Activated T-helper 1 cell treated with anti-CD3 and anti-CD28 coated beads, Interleukin-2, amount 50 U/mL, for 16 hours (primary cell): Measurements from ENCODE around the gene ODAD2.

ENCODE experiments used
- DNase-seq, 2 donors: peaks; one replicate each; pipeline ENCODE4 v3.0.0-alpha.2; 2020; ENCODE audit warnings: low read depth in 1 of 2, low spot score in 1 of 2

ODAD2 gene

DNA sequence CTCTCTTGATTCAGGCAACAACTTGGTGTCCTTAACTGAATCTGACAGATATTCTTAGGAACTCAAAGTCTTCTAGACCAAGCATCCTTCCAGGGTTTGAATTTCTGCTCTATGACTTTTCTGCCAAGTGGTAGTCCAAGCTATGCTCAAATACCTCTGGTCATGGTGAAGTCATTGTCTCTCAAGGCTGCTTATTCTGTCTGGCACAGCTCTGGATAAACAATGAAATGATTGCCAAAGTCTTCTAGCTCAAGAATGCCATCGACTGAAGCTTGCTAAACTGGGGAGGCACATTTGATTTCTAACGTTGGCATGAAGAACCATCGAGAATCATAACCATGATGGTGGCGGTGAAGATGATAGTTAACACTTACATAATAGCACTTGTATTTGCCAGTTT lies 137.1 kb downstream of the ODAD2 start:
- DNase-seq = no peak

DNA sequence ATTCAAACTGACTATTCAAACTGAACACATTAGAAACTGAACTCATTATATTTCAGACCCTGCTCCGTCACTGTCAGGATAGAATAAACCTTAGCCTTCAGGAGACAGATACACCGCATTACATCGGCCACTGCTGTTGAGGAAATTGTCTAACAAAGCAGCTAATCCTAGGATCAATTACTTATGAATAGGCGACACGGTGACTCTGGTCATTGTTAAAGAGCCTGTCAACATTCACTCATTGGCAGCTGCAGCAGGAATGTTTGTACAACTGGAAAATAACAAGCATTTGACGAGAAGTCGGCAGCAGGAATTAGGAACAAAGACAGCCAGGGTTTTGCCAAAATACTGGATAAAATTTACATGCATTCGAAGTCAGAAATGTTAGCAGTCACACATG lies 141.3 kb downstream of the ODAD2 start:
- DNase-seq = no peak

DNA sequence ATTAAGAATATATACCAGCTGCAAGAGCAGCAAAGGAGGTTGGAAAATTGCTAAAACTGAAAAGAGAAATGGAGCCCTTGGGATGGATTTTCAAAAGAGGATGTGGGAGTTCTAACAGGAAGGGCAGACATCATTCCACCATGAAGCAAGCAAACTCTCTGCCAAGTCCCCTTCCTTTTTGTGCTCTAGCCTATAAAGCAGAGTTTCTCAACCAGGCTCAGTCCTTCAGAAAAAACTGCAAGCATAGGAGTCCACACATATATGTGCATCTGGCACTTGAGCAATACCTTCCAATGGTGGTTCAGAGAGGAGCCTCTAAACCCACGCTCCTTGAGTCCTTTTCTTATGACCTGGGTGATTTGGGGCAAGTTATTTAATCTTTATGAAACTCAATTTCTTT lies 154.7 kb downstream of the ODAD2 start:
- no peak for DNase-seq

DNA sequence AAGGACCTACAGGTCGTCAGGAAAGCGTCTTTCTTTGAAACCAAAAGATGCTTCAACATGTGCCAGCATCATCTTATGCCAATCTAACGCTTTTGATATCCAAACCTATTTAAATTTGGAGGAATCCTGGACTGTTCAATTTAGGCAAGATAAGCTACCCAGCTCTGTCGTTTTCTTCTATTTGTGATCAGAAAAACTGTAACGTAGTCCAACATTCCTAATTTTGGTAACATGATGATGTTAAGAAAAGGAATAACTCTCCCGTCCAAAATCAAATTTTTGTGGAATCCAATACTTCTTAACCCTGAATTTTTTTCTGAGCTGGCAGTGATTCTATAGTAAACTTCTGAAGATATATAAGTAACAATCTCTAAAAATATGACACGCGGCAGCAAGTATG lies 160.0 kb downstream of the ODAD2 start:
- DNase-seq = no peak

DNA sequence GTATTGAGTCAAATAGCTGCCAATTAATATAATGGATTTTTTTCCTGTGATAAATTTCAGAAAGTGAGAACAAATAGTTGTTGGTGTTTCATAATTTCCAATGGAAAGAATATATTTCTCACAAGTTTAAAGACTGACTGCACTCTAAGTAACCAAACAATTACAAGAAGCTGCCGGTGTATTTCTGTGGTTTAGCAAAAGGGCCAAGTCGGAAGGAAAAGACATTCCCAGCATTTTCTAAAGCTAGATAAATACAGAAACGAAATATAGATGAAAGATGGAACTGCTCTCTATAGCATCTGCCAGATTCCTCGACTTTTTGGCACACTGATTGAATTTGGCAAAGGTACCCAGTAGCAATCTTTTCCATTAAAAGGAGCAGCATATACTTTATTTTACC lies 160.5 kb downstream of the ODAD2 start:
- no peak for DNase-seq

DNA sequence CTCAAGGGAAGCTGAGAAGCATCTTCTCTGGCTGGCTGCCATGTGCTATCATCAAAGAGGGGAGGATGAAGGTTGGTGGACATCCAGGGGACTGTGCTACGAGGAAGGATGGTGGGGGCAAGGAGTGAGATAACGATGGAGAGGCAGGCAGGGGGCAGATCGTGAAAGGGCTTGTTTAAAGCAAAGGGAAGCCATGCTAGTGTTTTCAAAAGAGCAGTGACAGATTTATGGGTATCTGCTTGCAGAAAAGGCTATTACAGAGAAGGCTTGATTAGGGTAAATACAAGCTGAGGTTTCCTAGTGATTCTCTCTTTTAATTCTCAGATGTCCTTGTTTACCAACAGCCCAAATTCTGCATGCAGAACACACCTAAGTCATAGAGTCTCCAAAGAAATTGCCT lies 164.4 kb downstream of the ODAD2 start:
- no peak for DNase-seq

DNA sequence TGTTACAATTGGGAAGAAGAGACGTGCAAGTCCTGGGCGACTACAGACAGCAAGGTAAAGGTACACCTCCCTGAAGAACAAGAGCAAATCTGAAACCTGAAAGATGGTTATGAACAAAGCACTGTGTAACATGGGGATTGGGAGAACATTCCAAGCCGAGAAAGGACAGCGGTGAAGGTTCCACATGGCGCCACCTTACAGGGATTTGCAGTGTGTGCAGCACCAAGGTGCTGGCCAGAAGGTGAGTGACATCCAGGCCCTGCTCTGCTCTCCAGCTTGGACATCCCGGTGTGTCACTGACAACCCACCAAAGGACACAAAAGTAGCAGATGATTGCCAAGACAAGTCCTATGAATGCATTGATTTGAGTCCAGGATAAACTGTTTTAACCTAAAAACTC lies 165.1 kb downstream of the ODAD2 start:
- no peak for DNase-seq

DNA sequence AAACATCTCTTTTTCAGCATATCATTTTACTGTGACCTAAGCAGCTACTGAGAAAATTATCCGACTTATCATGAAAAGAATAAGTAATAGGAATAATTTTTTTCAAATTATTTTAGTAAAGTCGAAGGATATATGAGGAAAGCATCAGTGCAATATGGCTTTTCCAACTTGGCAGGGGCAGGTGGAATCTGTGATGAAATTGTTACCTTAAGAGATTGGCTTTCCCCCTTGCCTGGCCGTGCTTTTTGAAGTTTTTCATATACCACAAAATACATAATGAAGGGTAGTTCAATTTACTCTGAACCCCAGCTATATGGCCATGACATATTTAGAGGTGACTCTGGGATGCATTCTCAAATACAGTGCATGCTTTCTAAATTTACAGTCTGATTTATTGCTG lies 166.1 kb downstream of the ODAD2 start:
- no peak for DNase-seq

DNA sequence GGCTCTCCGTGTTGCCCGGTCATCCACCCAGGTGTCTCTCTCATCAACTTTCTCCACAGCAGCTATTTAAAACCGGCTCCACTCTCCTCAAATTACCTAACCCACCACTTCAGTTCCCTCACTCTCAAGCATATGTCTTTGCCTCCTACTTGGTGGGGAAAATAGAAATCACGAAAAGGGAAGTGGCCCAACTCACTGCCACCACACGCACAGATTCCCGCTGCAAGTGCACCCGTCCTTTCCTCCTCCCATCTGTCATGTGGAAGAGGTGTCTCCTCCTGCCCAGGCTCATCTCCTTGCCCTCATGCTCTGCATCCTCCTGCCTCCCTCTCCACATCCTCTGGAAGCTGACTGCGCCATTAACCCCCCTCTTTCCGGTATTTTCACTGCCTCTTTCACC lies 172.5 kb downstream of the ODAD2 start:
- DNase-seq = no peak

DNA sequence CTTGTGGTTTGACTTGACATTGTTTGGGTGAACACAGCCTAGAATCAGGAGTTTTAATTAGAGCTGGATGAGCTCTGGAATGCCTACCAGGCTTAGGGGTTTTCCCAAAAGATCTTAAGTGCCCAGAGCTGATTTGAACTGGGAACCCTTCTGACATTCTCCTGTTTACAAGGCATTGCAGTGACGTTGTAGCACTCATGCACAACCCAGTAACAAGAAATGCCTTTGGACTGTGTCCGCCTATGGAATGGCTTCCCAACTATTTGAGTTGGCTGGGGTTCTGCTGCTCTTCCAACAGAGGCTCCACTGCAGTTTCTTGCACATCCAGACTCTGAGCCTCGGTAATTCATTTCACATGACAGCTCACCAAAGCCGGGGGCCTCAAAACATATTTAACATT lies 176.6 kb downstream of the ODAD2 start:
- DNase-seq = no peak

DNA sequence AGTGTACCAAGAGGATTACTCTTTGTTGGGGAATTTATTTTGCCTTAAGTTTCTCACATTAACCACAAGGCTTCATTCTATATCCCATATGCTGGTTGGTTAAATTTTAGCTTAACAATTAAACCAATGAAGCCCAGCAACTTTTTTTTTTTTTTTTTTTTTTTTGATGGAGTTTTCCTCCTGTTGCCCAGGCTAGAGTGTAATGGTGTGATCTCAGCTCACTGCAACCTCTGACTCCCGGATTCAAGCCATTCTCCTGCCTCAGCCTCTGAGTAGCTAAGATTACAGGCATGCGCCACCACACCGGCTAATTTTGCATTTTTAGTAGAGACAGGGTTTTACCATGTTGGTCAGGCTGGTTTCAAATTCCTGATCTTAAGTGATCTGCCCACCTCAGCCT lies 178.2 kb downstream of the ODAD2 start:
- DNase-seq = no peak

DNA sequence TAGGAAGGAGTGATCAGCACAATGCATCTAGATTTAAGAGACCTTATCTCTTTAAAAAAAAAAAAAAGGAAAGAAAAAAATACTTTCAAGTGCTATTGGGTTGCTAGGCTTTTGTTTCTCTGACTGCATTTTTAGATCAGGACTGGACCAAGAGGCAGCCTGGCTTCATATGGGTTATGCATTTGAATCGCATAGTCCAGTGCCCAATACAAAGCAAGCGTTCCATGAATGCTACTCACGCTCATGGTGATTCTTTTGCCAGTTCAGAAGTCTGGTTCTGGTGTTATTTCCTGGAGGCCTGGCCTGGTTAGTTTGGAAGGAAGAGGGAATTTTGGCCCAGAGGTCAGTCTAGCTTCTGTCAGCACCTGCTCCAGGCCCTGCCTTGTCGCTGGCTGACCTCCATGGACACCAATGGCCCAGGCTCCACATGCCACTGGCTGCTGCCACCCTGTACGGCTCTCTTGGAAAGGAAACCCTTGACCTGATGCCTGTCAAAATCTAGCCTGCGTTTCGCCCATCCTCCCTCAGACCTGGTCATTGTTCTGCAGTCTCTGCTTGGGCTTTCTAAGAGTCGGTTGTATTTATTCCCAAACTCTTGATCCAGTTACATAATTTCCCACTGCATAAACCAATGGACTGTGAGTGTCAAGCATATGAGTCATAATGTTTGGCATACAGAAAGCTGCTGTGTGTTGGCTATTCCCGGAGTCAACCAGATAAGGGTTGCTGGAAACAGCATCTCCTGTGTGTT lies 178.9 kb downstream of the ODAD2 start:
- no peak for DNase-seq

DNA sequence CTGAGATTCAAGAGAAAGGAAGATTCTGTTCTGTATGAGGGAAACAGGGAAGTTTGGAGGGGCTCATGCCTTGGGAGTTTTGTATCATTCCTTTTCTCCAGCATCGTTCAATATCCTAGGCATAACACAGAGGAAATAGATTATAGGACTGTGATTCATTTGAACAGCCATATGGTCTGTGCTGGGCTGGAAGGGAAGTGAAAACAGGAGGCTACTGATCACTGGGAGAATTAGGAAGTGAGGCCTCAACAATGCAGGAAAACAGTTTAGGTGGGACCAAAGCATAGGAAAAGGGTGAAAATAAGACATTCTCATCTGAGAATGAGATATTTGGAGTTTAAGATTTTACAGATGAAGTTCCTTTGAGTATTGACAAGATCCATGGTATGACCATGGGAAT lies 182.6 kb downstream of the ODAD2 start:
- DNase-seq = no peak

DNA sequence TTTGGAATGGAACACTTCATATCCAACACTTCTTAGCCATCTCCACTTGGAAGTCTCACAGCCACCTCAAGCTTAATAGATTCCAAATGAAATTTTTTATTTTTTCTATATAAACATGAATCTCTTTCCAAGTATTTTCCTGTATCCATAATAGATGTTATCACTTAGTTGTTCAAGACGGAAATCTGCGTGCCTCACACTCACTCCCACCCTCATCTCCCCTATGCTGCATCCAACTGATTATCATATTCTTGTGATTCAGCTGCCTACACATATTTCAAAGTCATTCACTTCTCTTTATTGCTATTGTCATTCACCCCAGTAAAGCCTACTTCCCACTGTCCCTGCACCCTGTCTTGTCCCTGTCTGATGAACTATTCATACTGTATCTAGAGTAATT lies 183.0 kb downstream of the ODAD2 start:
- no peak for DNase-seq

DNA sequence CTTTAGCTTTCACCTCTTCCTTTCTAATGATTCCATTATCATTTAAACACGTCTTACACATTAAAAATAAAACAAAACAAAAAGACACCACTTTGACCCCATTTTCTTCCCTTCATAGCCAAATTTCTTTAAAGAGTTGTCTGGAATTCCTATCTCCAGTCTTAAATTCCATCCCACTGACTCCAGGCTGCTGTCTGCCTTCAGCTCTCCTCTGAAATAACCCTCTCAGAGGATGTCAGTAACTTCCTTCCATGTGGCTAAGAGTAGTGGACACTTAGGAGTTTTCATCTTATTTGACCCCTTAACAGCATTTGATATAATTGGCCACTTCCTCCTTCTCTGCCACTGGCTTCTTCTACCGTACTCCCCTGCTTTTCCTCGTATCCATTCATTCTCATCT lies 183.6 kb downstream of the ODAD2 start:
- DNase-seq = no peak

DNA sequence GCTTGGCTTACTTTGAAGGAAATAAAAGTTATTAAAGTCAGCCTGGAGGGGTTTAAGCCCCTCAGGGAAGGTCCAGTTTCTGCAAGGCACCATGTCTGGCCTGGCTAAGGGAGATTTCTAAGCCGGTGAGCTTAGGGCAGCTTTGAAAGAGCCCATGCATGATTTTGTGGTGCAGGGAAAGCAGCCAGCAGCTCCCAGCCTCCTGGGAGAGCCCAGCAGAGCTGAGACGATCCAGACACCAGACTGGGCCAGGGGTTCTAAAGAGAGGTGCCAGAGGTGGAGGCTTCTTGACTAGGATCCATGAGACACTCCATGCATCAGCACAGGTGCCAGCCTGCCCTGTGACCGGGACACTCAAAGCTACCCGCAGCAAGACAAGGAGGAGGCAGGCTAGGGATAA lies 193.7 kb downstream of the ODAD2 start:
- no peak for DNase-seq

DNA sequence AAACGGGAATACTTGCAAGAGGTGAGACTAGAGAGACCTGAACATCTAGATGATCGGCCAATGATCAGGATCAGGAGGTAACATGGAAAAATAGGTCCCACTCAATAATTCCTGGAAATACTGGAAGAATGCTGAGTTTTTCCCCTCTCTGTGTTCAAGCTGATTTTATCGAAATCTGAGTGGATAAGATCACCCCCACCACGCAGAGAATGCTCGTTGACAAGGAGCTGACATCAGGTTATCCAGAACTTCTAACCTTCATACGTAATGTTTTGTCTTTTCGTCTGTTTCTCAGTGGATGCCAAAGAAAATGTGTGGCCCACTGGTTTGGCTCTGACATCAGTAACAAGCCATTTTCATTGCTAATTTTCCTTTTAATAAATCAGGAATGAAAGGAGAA lies 194.7 kb downstream of the ODAD2 start:
- no peak for DNase-seq

DNA sequence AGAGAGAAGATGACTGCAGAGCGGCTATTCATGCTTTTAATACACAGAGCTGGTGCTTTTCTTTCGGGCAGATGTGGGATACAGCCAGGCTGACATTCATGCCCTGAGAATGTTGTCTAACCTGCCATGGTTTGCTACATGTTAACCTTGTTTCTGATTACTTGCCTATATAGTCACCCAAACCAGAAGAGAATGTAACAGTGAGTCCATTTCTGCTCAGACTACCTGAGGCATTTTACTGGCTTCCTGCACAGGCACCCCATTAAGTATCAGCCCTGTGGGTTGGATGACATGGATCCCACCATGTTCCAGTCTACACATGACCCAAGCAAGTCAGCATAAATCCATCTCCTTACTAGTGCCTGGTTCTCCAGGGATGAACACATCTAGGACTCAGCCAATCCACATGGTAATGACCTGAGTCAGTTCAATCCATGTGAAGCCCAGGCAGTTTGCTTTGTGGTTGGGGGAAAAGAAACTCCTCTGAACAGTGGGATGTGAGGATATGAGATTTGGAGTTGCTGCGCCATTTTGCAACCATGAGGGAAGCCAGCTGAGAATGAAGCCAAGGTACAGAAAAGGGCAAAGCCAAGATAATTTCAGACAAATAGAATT lies 197.6 kb downstream of the ODAD2 start:
- DNase-seq = no peak

DNA sequence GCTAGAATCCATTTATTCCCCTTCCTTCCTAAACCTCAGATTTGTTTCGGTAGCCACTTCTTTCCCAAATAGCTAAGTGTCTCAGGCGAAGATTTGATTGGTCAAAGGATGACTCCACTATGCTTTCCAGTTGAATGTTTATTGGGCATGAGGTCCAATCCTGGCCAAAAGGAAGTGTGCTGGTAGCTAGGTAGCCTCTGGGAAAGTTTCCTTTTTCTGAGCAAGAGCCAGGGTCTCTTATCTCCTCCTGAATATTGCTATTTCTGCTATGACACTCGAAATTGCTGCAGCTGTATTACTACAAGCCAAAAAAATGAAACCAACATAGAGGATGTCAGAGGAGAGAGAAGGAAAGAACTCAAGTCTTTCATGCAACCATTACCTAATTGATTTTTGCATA lies 199.8 kb downstream of the ODAD2 start:
- DNase-seq = no peak

DNA sequence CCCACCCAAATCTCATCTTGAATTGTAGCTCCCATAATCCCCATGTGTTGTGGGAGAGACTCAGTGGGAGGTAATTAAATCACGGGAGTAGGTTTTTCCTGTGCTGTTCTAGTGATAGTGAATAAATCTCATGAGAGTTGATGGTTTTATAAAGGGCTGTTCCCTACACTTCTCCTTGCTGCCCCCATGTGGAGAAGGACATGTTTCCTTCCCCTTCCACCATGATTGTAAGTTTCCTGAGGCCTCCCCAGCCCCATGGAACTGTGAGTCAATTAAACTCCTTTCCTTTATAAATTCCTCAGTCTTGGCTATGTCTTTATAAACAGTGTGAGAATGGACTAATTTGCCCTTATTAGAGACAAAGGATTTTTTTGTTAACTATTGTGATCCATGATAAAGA lies 204.7 kb downstream of the ODAD2 start:
- DNase-seq = no peak

DNA sequence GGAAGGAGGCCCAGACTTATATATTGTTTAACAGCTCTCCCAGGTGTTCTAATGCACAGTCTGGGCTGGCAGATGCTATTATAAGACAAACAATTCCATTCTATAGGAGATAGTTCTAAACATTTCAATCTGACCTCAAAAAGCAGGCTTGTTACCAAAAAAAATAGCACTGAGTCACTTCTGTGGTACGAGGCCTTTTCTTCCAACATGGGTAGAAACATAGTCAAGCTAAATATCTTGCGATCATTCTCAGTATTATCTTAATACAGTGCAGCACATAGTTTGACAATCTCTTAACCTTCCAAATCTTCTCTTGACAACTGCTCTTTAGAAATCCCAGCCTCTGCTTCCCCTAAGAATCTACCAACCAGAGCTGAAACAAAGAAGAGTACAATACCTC lies 206.7 kb downstream of the ODAD2 start:
- no peak for DNase-seq

DNA sequence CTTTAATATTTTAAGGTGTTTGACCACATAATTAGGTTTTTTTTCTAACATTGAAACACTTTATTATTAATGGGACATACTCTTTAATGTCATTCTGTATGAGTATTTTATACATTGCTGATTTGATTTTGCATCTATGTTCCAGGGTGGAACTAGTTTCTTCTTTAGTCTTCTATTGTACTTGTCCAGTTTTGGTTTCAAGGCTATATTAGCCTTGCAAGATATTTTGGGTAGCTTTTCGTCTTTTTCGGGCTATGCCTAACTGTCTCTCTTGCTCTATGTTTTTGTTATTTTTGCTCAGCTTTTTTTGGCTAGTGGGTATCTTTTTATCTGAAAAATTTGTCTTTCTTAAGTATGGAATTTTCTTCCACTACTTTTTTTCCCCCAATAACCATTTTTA lies 214.6 kb downstream of the ODAD2 start:
- no peak for DNase-seq

DNA sequence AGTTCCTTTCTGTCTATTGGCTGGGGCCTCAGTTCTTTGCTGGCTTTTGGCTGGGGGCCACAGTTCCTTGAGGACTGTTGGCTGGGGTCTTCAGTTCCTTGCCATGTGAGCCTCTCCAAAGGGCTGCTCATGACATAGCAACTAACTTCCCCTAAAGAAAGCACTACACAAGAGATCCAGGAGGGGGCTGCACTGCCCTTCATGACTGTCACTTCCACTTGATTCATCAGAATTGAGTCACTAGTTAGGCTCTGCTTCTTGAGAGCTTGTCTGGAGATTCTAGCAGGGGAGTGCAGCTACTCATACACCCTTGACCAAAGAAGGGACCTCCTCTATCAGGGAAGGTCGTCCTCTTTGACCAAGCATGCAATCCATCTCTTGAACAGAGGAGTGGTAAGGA lies 215.2 kb downstream of the ODAD2 start:
- no peak for DNase-seq
